ENCODE results near the gene ANKS1B.

Gene ANKS1B

GRCh38 chr12:98823012-98823411 is 1161.7 kb downstream of the ANKS1B start:
- no peaks in the 10 kb centered on the region for H3K36me3 ChIP-seq (ENCODE audit: control insufficient read depth, insufficient read depth, low read length)
- no peak overlapping the region for H3K9ac ChIP-seq (ENCODE audit: low read length)
- H3K4me1 ChIP-seq (ENCODE audit: control insufficient read depth, insufficient read depth, low read length), result no peaks in the 10 kb centered on the region
- H3K27me3 ChIP-seq (ENCODE audit: control insufficient read depth, insufficient read depth, low read length), result no peaks in the 10 kb centered on the region
- no peaks in the 10 kb centered on the region for H3K9me3 ChIP-seq (ENCODE audit: control insufficient read depth, low read length)
- no peak overlapping the region for H3K4me3 ChIP-seq (ENCODE audit: low read length)

GRCh38 chr12:98821866-98822265 is 1162.9 kb downstream of the ANKS1B start:
- Histone ChIP-seq H3K27me3 (ENCODE audit: control insufficient read depth, insufficient read depth, low read length) (no peaks in the 10 kb centered on the region), H3K9me3 (ENCODE audit: control insufficient read depth, low read length) (no peaks in the 10 kb centered on the region), H3K36me3 (ENCODE audit: control insufficient read depth, insufficient read depth, low read length) (no peaks in the 10 kb centered on the region), H3K9ac (ENCODE audit: low read length) (no peak overlapping the region), H3K4me1 (ENCODE audit: control insufficient read depth, insufficient read depth, low read length) (no peaks in the 10 kb centered on the region), H3K4me3 (ENCODE audit: low read length) (no peak overlapping the region)

- Histone ChIP-seq H3K4me3 (ENCODE audit: low read length) (no peak overlapping the region), H3K9me3 (ENCODE audit: control insufficient read depth, low read length) (no peaks in the 10 kb centered on the region), H3K4me1 (ENCODE audit: control insufficient read depth, insufficient read depth, low read length) (no peaks in the 10 kb centered on the region), H3K9ac (ENCODE audit: low read length) (no peak overlapping the region), H3K27me3 (ENCODE audit: control insufficient read depth, insufficient read depth, low read length) (no peaks in the 10 kb centered on the region), H3K36me3 (ENCODE audit: control insufficient read depth, insufficient read depth, low read length) (no peaks in the 10 kb centered on the region)
These were observed 1163.5 kb downstream of the ANKS1B start for GRCh38 chr12:98821232-98821631.

- Histone ChIP-seq H3K9me3 (ENCODE audit: control insufficient read depth, low read length) (no peaks in the 10 kb centered on the region), H3K4me3 (ENCODE audit: low read length) (no peak overlapping the region), H3K4me1 (ENCODE audit: control insufficient read depth, insufficient read depth, low read length) (no peaks in the 10 kb centered on the region), H3K27me3 (ENCODE audit: control insufficient read depth, insufficient read depth, low read length) (no peaks in the 10 kb centered on the region), H3K36me3 (ENCODE audit: control insufficient read depth, insufficient read depth, low read length) (no peaks in the 10 kb centered on the region), H3K9ac (ENCODE audit: low read length) (no peak overlapping the region)
These were observed 1164.8 kb downstream of the ANKS1B start for GRCh38 chr12:98819821-98820404.

- H3K9me3 ChIP-seq (ENCODE audit: control insufficient read depth, low read length), result no peaks in the 10 kb centered on the region
- H3K36me3 ChIP-seq (ENCODE audit: control insufficient read depth, insufficient read depth, low read length), result no peaks in the 10 kb centered on the region
- no peaks in the 10 kb centered on the region for H3K27me3 ChIP-seq (ENCODE audit: control insufficient read depth, insufficient read depth, low read length)
- no peaks in the 10 kb centered on the region for H3K4me1 ChIP-seq (ENCODE audit: control insufficient read depth, insufficient read depth, low read length)
- H3K4me3 ChIP-seq (ENCODE audit: low read length), result no peak overlapping the region
- no peak overlapping the region for H3K9ac ChIP-seq (ENCODE audit: low read length)
These were observed 1165.7 kb downstream of the ANKS1B start for GRCh38 chr12:98819071-98819470.

- Histone ChIP-seq H3K27me3 (ENCODE audit: control insufficient read depth, insufficient read depth, low read length) (no peaks in the 10 kb centered on the region), H3K9ac (ENCODE audit: low read length) (no peak overlapping the region), H3K4me3 (ENCODE audit: low read length) (no peak overlapping the region), H3K4me1 (ENCODE audit: control insufficient read depth, insufficient read depth, low read length) (no peaks in the 10 kb centered on the region), H3K36me3 (ENCODE audit: control insufficient read depth, insufficient read depth, low read length) (no peaks in the 10 kb centered on the region), H3K9me3 (ENCODE audit: control insufficient read depth, low read length) (no peaks in the 10 kb centered on the region)
These were observed 1166.5 kb downstream of the ANKS1B start for GRCh38 chr12:98818239-98818638.

GRCh38 chr12:98817742-98818141 is 1167.0 kb downstream of the ANKS1B start:
- Histone ChIP-seq H3K36me3 (ENCODE audit: control insufficient read depth, insufficient read depth, low read length) (no peaks in the 10 kb centered on the region), H3K9me3 (ENCODE audit: control insufficient read depth, low read length) (no peaks in the 10 kb centered on the region), H3K9ac (ENCODE audit: low read length) (no peak overlapping the region), H3K4me1 (ENCODE audit: control insufficient read depth, insufficient read depth, low read length) (no peaks in the 10 kb centered on the region), H3K4me3 (ENCODE audit: low read length) (no peak overlapping the region), H3K27me3 (ENCODE audit: control insufficient read depth, insufficient read depth, low read length) (no peaks in the 10 kb centered on the region)

GRCh38 chr12:98816720-98817119 is 1168.0 kb downstream of the ANKS1B start:
- Histone ChIP-seq H3K36me3 (ENCODE audit: control insufficient read depth, insufficient read depth, low read length) (no peaks in the 10 kb centered on the region), H3K27me3 (ENCODE audit: control insufficient read depth, insufficient read depth, low read length) (no peaks in the 10 kb centered on the region), H3K9me3 (ENCODE audit: control insufficient read depth, low read length) (no peaks in the 10 kb centered on the region), H3K9ac (ENCODE audit: low read length) (no peak overlapping the region), H3K4me1 (ENCODE audit: control insufficient read depth, insufficient read depth, low read length) (no peaks in the 10 kb centered on the region), H3K4me3 (ENCODE audit: low read length) (no peak overlapping the region)

GRCh38 chr12:98814254-98814653 is 1170.5 kb downstream of the ANKS1B start:
- Histone ChIP-seq H3K9me3 (ENCODE audit: control insufficient read depth, low read length) (no peaks in the 10 kb centered on the region), H3K36me3 (ENCODE audit: control insufficient read depth, insufficient read depth, low read length) (no peaks in the 10 kb centered on the region), H3K27me3 (ENCODE audit: control insufficient read depth, insufficient read depth, low read length) (no peaks in the 10 kb centered on the region), H3K4me3 (ENCODE audit: low read length) (no peak overlapping the region), H3K9ac (ENCODE audit: low read length) (no peak overlapping the region), H3K4me1 (ENCODE audit: control insufficient read depth, insufficient read depth, low read length) (no peaks in the 10 kb centered on the region)

- Histone ChIP-seq H3K4me3 (ENCODE audit: low read length) (no peak overlapping the region), H3K9ac (ENCODE audit: low read length) (no peak overlapping the region), H3K36me3 (ENCODE audit: control insufficient read depth, insufficient read depth, low read length) (no peaks in the 10 kb centered on the region), H3K9me3 (ENCODE audit: control insufficient read depth, low read length) (no peaks in the 10 kb centered on the region), H3K27me3 (ENCODE audit: control insufficient read depth, insufficient read depth, low read length) (no peaks in the 10 kb centered on the region), H3K4me1 (ENCODE audit: control insufficient read depth, insufficient read depth, low read length) (no peaks in the 10 kb centered on the region)
These were observed 1172.5 kb downstream of the ANKS1B start for GRCh38 chr12:98812225-98812624.

- no peaks in the 10 kb centered on the region for H3K27me3 ChIP-seq (ENCODE audit: control insufficient read depth, insufficient read depth, low read length)
- no peaks in the 10 kb centered on the region for H3K36me3 ChIP-seq (ENCODE audit: control insufficient read depth, insufficient read depth, low read length)
- H3K9me3 ChIP-seq (ENCODE audit: control insufficient read depth, low read length), result no peaks in the 10 kb centered on the region
- no peak overlapping the region for H3K4me3 ChIP-seq (ENCODE audit: low read length)
- H3K9ac ChIP-seq (ENCODE audit: low read length), result no peak overlapping the region
- H3K4me1 ChIP-seq (ENCODE audit: control insufficient read depth, insufficient read depth, low read length), result no peaks in the 10 kb centered on the region
These were observed 1176.4 kb downstream of the ANKS1B start for GRCh38 chr12:98808243-98808875.

GRCh38 chr12:98807187-98807586 is 1177.5 kb downstream of the ANKS1B start:
- Histone ChIP-seq H3K36me3 (ENCODE audit: control insufficient read depth, insufficient read depth, low read length) (no peaks in the 10 kb centered on the region), H3K27me3 (ENCODE audit: control insufficient read depth, insufficient read depth, low read length) (no peaks in the 10 kb centered on the region), H3K4me1 (ENCODE audit: control insufficient read depth, insufficient read depth, low read length) (no peaks in the 10 kb centered on the region), H3K4me3 (ENCODE audit: low read length) (no peak overlapping the region), H3K9ac (ENCODE audit: low read length) (no peak overlapping the region), H3K9me3 (ENCODE audit: control insufficient read depth, low read length) (no peaks in the 10 kb centered on the region)
